HCT116 (cell line): ENCODE measurements around the gene DEPDC5. TPM values are rescaled to one million over a fixed set of nuclear protein-coding genes. Genes with fewer than 3 reads are reported as not detected.

ENCODE experiments used
- ATAC-seq: fragments of 200-7000 bp; cut with Tn5 transposase; 2 replicates; pipeline ENCODE4 v1.9.1; 2020; ENCODE audit warnings: mild to moderate bottlenecking, moderate library complexity
- BruUV-seq: library from RNA; stranded (reverse); fragments of 400-500 nt; replicated peaks from 2 replicates; lab custom pipeline; 2021; lab: Mats Ljungman, UMichigan
- CTCF ChIA-PET: fragments of 300-600 bp; sonication (Branson Sonifier 250); formaldehyde crosslinking; loops from one replicate; lab custom pipeline; 2021; ENCODE audit warnings: antibody characterized with exemption; lab: Charles Lee
- POLR2A ChIA-PET: fragments of 300-600, 350-600 bp; sonication (Branson Sonifier 250); formaldehyde crosslinking; loops from one replicate; lab custom pipeline; 2021; ENCODE audit warnings: antibody characterized with exemption; lab: Charles Lee
- RAD21 ChIA-PET, 2 experiments: fragments of 300-600 bp; sonication (Branson Sonifier 250); formaldehyde crosslinking; loops; one replicate each; lab custom pipeline; 2023; ENCODE audit warnings: low total read pairs in 2 of 2; ENCODE audit not compliant: uncharacterized antibody in 2 of 2, unreplicated experiment in 2 of 2, low non-redundant PET in 1 of 2; lab: Charles Lee
- DNase-seq: peaks from one replicate; pipeline ENCODE4 v3.0.0-alpha.2; 2010; ENCODE audit warnings: low read depth, low spot score
- H2AFZ ChIP-seq: fragments of 200-600 bp; shearing (Covaris generic), sonication (generic); 2 replicates; pipeline ENCODE4 v1.6.1; 2017; ENCODE audit warnings: low read depth, mixed run types, mixed read lengths, antibody characterized with exemption, low read length; ENCODE audit not compliant: poor library complexity, severe bottlenecking
- H3K27ac ChIP-seq: 2 replicates; pipeline ENCODE4 v1.5.1; 2012; ENCODE audit warnings: low read depth, low read length
- H3K27me3 ChIP-seq: fragments of 200-600 bp; sonication (generic); 2 replicates; pipeline ENCODE4 v1.6.1; 2016; ENCODE audit warnings: mixed run types, low read length, mixed read lengths; ENCODE audit not compliant: insufficient read depth
- H3K36me3 ChIP-seq, 2 experiments: fragments of 200-500 bp in 1 of 2; fragments of 200-600 bp in 1 of 2; sonication (Bioruptor generic) in 1 of 2; sonication (generic) in 1 of 2; 2 replicates each; pipeline versions ENCODE4 v1.5.1 to v1.6.1; 2014 to 2016; ENCODE audit warnings: low read length in 2 of 2, inconsistent platforms in 1 of 2, mixed read lengths in 1 of 2, mixed run types in 1 of 2; ENCODE audit not compliant: insufficient read depth in 2 of 2, control insufficient read depth in 1 of 2
- H3K4me1 ChIP-seq, 2 experiments: fragments of 200-600 bp in 1 of 2; sonication (generic) in 1 of 2; 2 replicates each; pipeline versions ENCODE4 v1.5.1 to v1.6.1; 2012 to 2017; ENCODE audit warnings: low read length in 2 of 2, inconsistent platforms in 1 of 2, mild to moderate bottlenecking in 1 of 2, mixed read lengths in 1 of 2, mixed run types in 1 of 2, moderate library complexity in 1 of 2; ENCODE audit not compliant: insufficient read depth in 2 of 2, control insufficient read depth in 1 of 2
- H3K4me2 ChIP-seq: fragments of 200-600 bp; sonication (generic); 2 replicates; pipeline ENCODE4 v1.6.1; 2017; ENCODE audit warnings: mixed run types, low read length, mixed read lengths
- H3K4me3 ChIP-seq, 2 experiments: fragments of 200-600 bp in 1 of 2; sonication (generic) in 1 of 2; replicated peaks in 1 of 2; 2 replicates each; pipeline ENCODE4 v1.5.1; 2011 to 2016; ENCODE audit warnings: low read length in 2 of 2, control low read depth in 1 of 2, low read depth in 1 of 2, mild to moderate bottlenecking in 1 of 2, mixed read lengths in 1 of 2, mixed run types in 1 of 2
- H3K79me2 ChIP-seq: fragments of 200-600 bp; sonication (generic); 2 replicates; pipeline ENCODE4 v1.6.1; 2017; ENCODE audit warnings: mild to moderate bottlenecking, mixed run types, low read length, moderate library complexity, mixed read lengths; ENCODE audit not compliant: insufficient read depth
- H3K9ac ChIP-seq: fragments of 200-600 bp; sonication (generic); 2 replicates; pipeline ENCODE4 v1.6.1; 2016; ENCODE audit warnings: low read length, mixed read lengths
- H3K9me2 ChIP-seq: fragments of 200-600 bp; sonication (generic), shearing (Covaris generic); 2 replicates; pipeline ENCODE4 v1.6.1; 2017; ENCODE audit warnings: mixed run types, mild to moderate bottlenecking, moderate library complexity; ENCODE audit not compliant: insufficient read depth
- H3K9me3 ChIP-seq, 2 experiments: fragments of 200-500 bp in 1 of 2; fragments of 200-600 bp in 1 of 2; sonication (Bioruptor generic) in 1 of 2; sonication (generic) in 1 of 2; 2 replicates each; pipeline ENCODE4 v1.6.1; 2014 to 2017; ENCODE audit warnings: low read length in 2 of 2, mixed read lengths in 2 of 2, inconsistent platforms in 1 of 2, low read depth in 1 of 2, mild to moderate bottlenecking in 1 of 2, mixed run types in 1 of 2, moderate library complexity in 1 of 2; ENCODE audit not compliant: control insufficient read depth in 1 of 2, insufficient read depth in 1 of 2
- H4K20me1 ChIP-seq: fragments of 200-600 bp; sonication (generic), shearing (Covaris generic); 2 replicates; pipeline ENCODE4 v1.6.1; 2017; ENCODE audit warnings: mixed run types, mild to moderate bottlenecking, moderate library complexity; ENCODE audit not compliant: insufficient read depth
- ATF3 ChIP-seq: IDR thresholded peaks from 2 replicates; pipeline ENCODE4 v1.6.1; 2012
- CBX3 ChIP-seq: IDR thresholded peaks from 2 replicates; pipeline ENCODE4 v1.6.1; 2012; ENCODE audit warnings: low read depth
- CEBPB ChIP-seq: IDR thresholded peaks from 2 replicates; pipeline ENCODE4 v1.6.1; 2012; ENCODE audit warnings: low read depth
- EGR1 ChIP-seq: IDR thresholded peaks from 2 replicates; pipeline ENCODE4 v1.6.1; 2012; ENCODE audit warnings: low read depth
- ELF1 ChIP-seq: IDR thresholded peaks from 2 replicates; pipeline ENCODE4 v1.6.1; 2012; ENCODE audit warnings: low read depth, borderline replicate concordance
- EZH2 ChIP-seq: fragments of 200-600 bp; sonication (generic); IDR thresholded peaks from 2 replicates; pipeline ENCODE4 v1.6.1; 2017; ENCODE audit warnings: antibody characterized with exemption, mixed run types
- FOSL1 ChIP-seq: IDR thresholded peaks from 2 replicates; pipeline ENCODE4 v1.6.1; 2012; ENCODE audit warnings: low read depth
- JUND ChIP-seq: IDR thresholded peaks from 2 replicates; pipeline ENCODE4 v1.6.1; 2012
- POLR2AphosphoS5 ChIP-seq: IDR thresholded peaks from 2 replicates; pipeline ENCODE4 v1.6.1; 2011; ENCODE audit warnings: mild to moderate bottlenecking, low read depth, low read length, moderate library complexity
- RAD21 ChIP-seq: IDR thresholded peaks from 2 replicates; pipeline ENCODE4 v1.6.1; 2012; ENCODE audit warnings: low read depth, mild to moderate bottlenecking
- SP1 ChIP-seq: IDR thresholded peaks from 2 replicates; pipeline ENCODE4 v1.6.1; 2012; ENCODE audit warnings: low read depth
- TCF7L2 ChIP-seq: IDR thresholded peaks from 2 replicates; pipeline ENCODE4 v1.7.0; 2011; ENCODE audit warnings: borderline replicate concordance, inconsistent platforms; ENCODE audit not compliant: insufficient read depth, insufficient read length; ENCODE audit errors: extremely low read depth
- ZNF274 ChIP-seq: fragments of 200-500 bp; sonication (Bioruptor generic); IDR thresholded peaks from 2 replicates; pipeline ENCODE4 v1.6.1; 2014; ENCODE audit warnings: mild to moderate bottlenecking, low read depth, low read length, inconsistent platforms
- intact Hi-C: fragments of 100-400 bp; cut with micrococcal nuclease; formaldehyde crosslinking; loops from 2 replicates; pipeline ENCODE4 v1.10.0; 2022
- total RNA-seq: library from RNA; stranded (reverse); gene quantifications from one replicate; pipeline ENCODE4 v1.2.1, GENCODE V29; 2021; ENCODE audit not compliant: unreplicated experiment
- TF ChIP-seq, protein P1 (sequence below): IDR thresholded peaks from 2 replicates; pipeline ENCODE4 v1.6.1; 2012
- TF ChIP-seq, protein P2 (sequence below): IDR thresholded peaks from 2 replicates; pipeline ENCODE4 v1.6.1; 2012; ENCODE audit warnings: low read depth

The DEPDC5 gene
- total RNA-seq, 1 experiment from 2014 or later, result 35.0 TPM

DNA sequence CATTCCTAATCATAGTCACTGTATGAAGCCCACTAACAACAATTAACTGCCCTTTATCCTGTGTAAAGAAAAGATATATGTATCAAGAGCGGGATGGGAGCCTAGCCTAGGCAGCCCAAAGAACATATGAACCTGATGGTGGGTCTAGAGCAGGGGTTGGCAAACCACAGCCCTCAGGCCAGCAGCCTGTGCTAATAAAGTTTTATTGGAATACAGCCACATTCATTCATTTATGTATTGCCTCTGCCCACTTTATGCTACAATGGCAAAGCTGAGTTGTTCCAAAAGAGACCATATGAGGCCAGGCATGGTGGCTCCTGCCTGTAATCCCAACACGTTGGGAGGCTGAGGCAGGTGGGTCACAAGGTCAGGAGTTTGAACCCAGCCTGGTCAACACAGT is 17.4 kb upstream of the DEPDC5 start (continued):
- no peak for TF ChIP-seq ELF1
- no peak for TF ChIP-seq SP1
- TF ChIP-seq, protein P1, sequence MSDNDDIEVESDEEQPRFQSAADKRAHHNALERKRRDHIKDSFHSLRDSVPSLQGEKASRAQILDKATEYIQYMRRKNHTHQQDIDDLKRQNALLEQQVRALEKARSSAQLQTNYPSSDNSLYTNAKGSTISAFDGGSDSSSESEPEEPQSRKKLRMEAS, result no peak

DNA sequence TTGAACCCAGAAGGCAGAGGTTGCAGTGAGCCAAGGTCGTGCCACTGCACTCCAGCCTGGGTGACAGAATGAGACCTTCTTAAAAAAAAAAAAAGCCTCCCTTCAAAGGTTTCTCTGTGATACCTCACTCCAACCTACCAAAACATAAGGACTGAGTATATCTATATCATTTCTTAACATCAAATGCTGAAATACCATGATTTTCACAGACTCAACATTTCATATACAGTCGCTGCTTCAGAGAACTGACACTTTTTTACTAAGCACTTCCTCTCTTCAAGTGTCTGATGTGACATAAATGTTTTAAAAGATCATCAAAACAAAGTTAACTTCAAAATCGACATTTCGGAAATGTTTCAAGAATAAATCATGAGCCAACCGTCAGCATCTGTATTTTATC is 15.9 kb upstream of the DEPDC5 start:
- DNase-seq, result no peak
- Histone ChIP-seq H3K27ac (no peak overlapping the region), H3K9ac (no peak overlapping the region)
- no peak for TF ChIP-seq CEBPB
- TF ChIP-seq, all 23 proteins: peak for 0
- no peak overlapping the region for H3K4me2 ChIP-seq
- RAD21 ChIA-PET, result no interaction called here
- H4K20me1 ChIP-seq, result no peaks in the 10 kb centered on the region
- TSS peak; percentile 15 for BruUV-seq
- H3K4me1 ChIP-seq, result peaks cover 6 to 34% of the 10 kb centered on the region in 2 experiments; a peak in 3 of 4 replicates
- ATAC-seq, result no peak
- no peaks in the 10 kb centered on the region for H3K9me3 ChIP-seq
- POLR2A ChIA-PET, result no interaction called here
- no peak overlapping the region for H3K4me3 ChIP-seq
- CTCF ChIA-PET, result no interaction called here
- H2AFZ ChIP-seq, result no peak overlapping the region
- intact Hi-C loops, result no loop called here
- peaks cover 84% of the 10 kb centered on the region for H3K79me2 ChIP-seq
- no peaks in the 10 kb centered on the region for H3K27me3 ChIP-seq
- no peaks in the 10 kb centered on the region for H3K9me2 ChIP-seq
- H3K36me3 ChIP-seq, result peaks cover 7 to 10% of the 10 kb centered on the region in 2 experiments; a peak in 2 of 4 replicates

GRCh38 chr22:31738566-31738965 is 15.3 kb upstream of the DEPDC5 start:
- RAD21 ChIA-PET, result no interaction called here
- Histone ChIP-seq H4K20me1 (no peaks in the 10 kb centered on the region), H3K4me1 (peaks cover 6 to 34% of the 10 kb centered on the region in 2 experiments; a peak in 3 of 4 replicates), H3K4me3 (no peak overlapping the region), H3K27ac (no peak overlapping the region), H2AFZ (no peak overlapping the region), H3K9me3 (no peaks in the 10 kb centered on the region), H3K9ac (no peak overlapping the region), H3K9me2 (no peaks in the 10 kb centered on the region), H3K79me2 (peaks cover 88% of the 10 kb centered on the region), H3K4me2 (no peak overlapping the region), H3K27me3 (no peaks in the 10 kb centered on the region), H3K36me3 (peaks cover 7 to 10% of the 10 kb centered on the region in 2 experiments; a peak in 2 of 4 replicates)
- ATAC-seq, result no peak
- no TSS peak for BruUV-seq
- no peak for DNase-seq
- intact Hi-C loops, result no loop called here
- POLR2A ChIA-PET, result no interaction called here
- CTCF ChIA-PET, result no interaction called here
- no peak for TF ChIP-seq SP1
- TF ChIP-seq ZNF274, result no peak
- TF ChIP-seq FOSL1, result no peak
- TF ChIP-seq, protein P1, result no peak
- TF ChIP-seq POLR2AphosphoS5, result no peak
- TF ChIP-seq, protein P2, sequence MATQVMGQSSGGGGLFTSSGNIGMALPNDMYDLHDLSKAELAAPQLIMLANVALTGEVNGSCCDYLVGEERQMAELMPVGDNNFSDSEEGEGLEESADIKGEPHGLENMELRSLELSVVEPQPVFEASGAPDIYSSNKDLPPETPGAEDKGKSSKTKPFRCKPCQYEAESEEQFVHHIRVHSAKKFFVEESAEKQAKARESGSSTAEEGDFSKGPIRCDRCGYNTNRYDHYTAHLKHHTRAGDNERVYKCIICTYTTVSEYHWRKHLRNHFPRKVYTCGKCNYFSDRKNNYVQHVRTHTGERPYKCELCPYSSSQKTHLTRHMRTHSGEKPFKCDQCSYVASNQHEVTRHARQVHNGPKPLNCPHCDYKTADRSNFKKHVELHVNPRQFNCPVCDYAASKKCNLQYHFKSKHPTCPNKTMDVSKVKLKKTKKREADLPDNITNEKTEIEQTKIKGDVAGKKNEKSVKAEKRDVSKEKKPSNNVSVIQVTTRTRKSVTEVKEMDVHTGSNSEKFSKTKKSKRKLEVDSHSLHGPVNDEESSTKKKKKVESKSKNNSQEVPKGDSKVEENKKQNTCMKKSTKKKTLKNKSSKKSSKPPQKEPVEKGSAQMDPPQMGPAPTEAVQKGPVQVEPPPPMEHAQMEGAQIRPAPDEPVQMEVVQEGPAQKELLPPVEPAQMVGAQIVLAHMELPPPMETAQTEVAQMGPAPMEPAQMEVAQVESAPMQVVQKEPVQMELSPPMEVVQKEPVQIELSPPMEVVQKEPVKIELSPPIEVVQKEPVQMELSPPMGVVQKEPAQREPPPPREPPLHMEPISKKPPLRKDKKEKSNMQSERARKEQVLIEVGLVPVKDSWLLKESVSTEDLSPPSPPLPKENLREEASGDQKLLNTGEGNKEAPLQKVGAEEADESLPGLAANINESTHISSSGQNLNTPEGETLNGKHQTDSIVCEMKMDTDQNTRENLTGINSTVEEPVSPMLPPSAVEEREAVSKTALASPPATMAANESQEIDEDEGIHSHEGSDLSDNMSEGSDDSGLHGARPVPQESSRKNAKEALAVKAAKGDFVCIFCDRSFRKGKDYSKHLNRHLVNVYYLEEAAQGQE, result no peak
- no peak for TF ChIP-seq JUND
- TF ChIP-seq CBX3, result no peak
- TF ChIP-seq ATF3, result no peak
- no peak for TF ChIP-seq RAD21
- no peak for TF ChIP-seq TCF7L2
- TF ChIP-seq ELF1, result no peak
- no peak for TF ChIP-seq EGR1
- no peak for TF ChIP-seq EZH2
